ENCODE data around the gene NFATC2. TPM values are rescaled to one million over a fixed set of nuclear protein-coding genes. Genes with fewer than 3 reads are reported as not detected.
A peak's percentile ranks its signal among the peaks of the same experiment; 100 is the strongest.

The NFATC2 gene
- total RNA-seq, 1 experiment from 2014 or later = 15.8 TPM

- peaks cover 4% of the 10 kb centered on the region for H3K36me3 Mint-ChIP-seq (ENCODE audit: insufficient read depth, unreplicated experiment)
- peaks cover 3% of the 10 kb centered on the region for H3K9me3 Mint-ChIP-seq (ENCODE audit: low read depth, unreplicated experiment)
- no TSS peak for BruUV-seq (replicated peaks)
- DNase-seq = no peak
- H3K27ac Mint-ChIP-seq (ENCODE audit: unreplicated experiment) = no peak overlapping the region
- CTCF ChIA-PET = no interaction called here
- intact Hi-C loops (cut with micrococcal nuclease; ENCODE audit: unreplicated experiment) = no loop called here
- no peaks in the 10 kb centered on the region for H3K4me1 Mint-ChIP-seq (ENCODE audit: low read depth, unreplicated experiment)
- no peaks in the 10 kb centered on the region for H3K27me3 Mint-ChIP-seq (ENCODE audit: unreplicated experiment)
- TF ChIP-seq CTCF (IDR thresholded peaks at IDR 0.05; ENCODE audit: unreplicated experiment) = no peak
- H3K4me3 Mint-ChIP-seq (ENCODE audit: low read depth, unreplicated experiment) = no peak overlapping the region
Measured at GRCh38 chr20:51413857-51414256, 128.7 kb downstream of the NFATC2 start.

GRCh38 chr20:51412951-51413481 lies 129.5 kb downstream of the NFATC2 start:
- Mint-ChIP-seq H3K4me1 (ENCODE audit: low read depth, unreplicated experiment) (no peaks in the 10 kb centered on the region), H3K27ac (ENCODE audit: unreplicated experiment) (no peak overlapping the region), H3K36me3 (ENCODE audit: insufficient read depth, unreplicated experiment) (peaks cover 4% of the 10 kb centered on the region), H3K9me3 (ENCODE audit: low read depth, unreplicated experiment) (peaks cover 3% of the 10 kb centered on the region), H3K4me3 (ENCODE audit: low read depth, unreplicated experiment) (no peak overlapping the region), H3K27me3 (ENCODE audit: unreplicated experiment) (no peaks in the 10 kb centered on the region)
- DNase-seq = peak; percentile 47
- intact Hi-C loops (cut with micrococcal nuclease; ENCODE audit: unreplicated experiment) = no loop called here
- CTCF ChIA-PET = interaction anchor here (1.5 kb wide), 1 partner anchor 182 kb away, joined by 5 read pairs; no protein-coding TSS in a partner anchor
- no peak for TF ChIP-seq CTCF (IDR thresholded peaks at IDR 0.05; ENCODE audit: unreplicated experiment)
- no TSS peak for BruUV-seq (replicated peaks)

- no peak for DNase-seq
- TF ChIP-seq CTCF (IDR thresholded peaks at IDR 0.05; ENCODE audit: unreplicated experiment) = no peak
- Mint-ChIP-seq H3K27me3 (ENCODE audit: unreplicated experiment) (no peaks in the 10 kb centered on the region), H3K36me3 (ENCODE audit: insufficient read depth, unreplicated experiment) (peaks cover 2% of the 10 kb centered on the region), H3K4me1 (ENCODE audit: low read depth, unreplicated experiment) (no peaks in the 10 kb centered on the region), H3K27ac (ENCODE audit: unreplicated experiment) (no peak overlapping the region), H3K9me3 (ENCODE audit: low read depth, unreplicated experiment) (peaks cover 3% of the 10 kb centered on the region), H3K4me3 (ENCODE audit: low read depth, unreplicated experiment) (no peak overlapping the region)
- intact Hi-C loops (cut with micrococcal nuclease; ENCODE audit: unreplicated experiment) = no loop called here
- BruUV-seq (replicated peaks) = no TSS peak
- CTCF ChIA-PET = interaction anchor here (1.5 kb wide), 1 partner anchor 182 kb away, joined by 5 read pairs; no protein-coding TSS in a partner anchor
Measured at GRCh38 chr20:51412333-51412871, 130.1 kb downstream of the NFATC2 start.

- Mint-ChIP-seq H3K27me3 (ENCODE audit: unreplicated experiment) (no peaks in the 10 kb centered on the region), H3K27ac (ENCODE audit: unreplicated experiment) (no peak overlapping the region), H3K36me3 (ENCODE audit: insufficient read depth, unreplicated experiment) (no peaks in the 10 kb centered on the region), H3K9me3 (ENCODE audit: low read depth, unreplicated experiment) (peaks cover 3% of the 10 kb centered on the region), H3K4me1 (ENCODE audit: low read depth, unreplicated experiment) (no peaks in the 10 kb centered on the region), H3K4me3 (ENCODE audit: low read depth, unreplicated experiment) (no peak overlapping the region)
- no peak for TF ChIP-seq CTCF (IDR thresholded peaks at IDR 0.05; ENCODE audit: unreplicated experiment)
- intact Hi-C loops (cut with micrococcal nuclease; ENCODE audit: unreplicated experiment) = no loop called here
- no TSS peak for BruUV-seq (replicated peaks)
- CTCF ChIA-PET = interaction anchor here (0.7 to 1.5 kb wide), 3 partner anchors 102 to 183 kb away, joined by 5 to 6 read pairs (median 5); no protein-coding TSS in a partner anchor
- no peak for DNase-seq
Measured at GRCh38 chr20:51411870-51412269, 130.6 kb downstream of the NFATC2 start.
